NT2/D1 (cell line): ENCODE measurements around the gene FGFBP1.

Source experiments
- YY1 ChIP-seq: IDR thresholded peaks from 2 replicates; pipeline ENCODE4 v1.6.1; 2011; ENCODE audit not compliant: insufficient read length, insufficient read depth
- ZNF274 ChIP-seq: IDR thresholded peaks from 2 replicates; pipeline ENCODE4 v1.6.1; 2011; ENCODE audit warnings: mild to moderate bottlenecking, low read depth, low read length

DNA sequence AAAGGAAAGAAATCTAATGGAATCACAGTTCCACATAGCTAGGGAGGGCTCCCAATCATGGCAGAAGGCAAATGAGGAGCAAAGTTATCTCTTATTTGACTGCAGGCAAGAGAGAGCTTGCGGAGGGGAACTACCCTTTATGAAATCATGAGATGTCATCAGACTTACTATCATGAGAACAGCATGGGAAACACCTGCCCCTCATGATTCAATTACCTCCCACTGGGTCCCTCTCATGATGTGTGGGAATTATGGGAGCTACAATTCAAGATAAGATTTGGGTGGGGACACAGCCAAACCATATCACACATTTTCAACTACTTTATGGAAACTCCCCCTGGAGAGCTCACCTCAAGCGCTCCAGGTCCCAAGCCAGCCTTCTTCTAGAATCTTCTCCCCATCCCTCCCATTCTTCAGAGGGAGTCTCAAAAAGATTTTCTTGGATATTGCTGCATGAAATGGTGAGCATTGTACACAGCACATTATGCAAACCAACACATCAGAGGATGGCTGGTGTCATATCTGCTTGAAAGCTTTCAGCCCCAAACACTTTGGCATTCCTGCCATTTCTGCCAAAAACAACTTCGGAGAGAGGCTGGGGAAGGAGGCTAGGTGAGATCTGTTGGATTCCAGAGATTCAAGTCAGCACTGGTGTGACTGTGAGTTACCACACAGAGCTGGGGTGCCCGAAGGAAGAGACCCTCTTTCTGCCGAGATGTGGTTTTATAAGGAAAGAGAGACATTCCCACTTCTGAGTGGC is 6.9 kb downstream of the FGFBP1 start:
- TF ChIP-seq YY1 (no peak), ZNF274 (no peak)
